ENCODE results near the gene POMC. TPM values are rescaled to one million over a fixed set of nuclear protein-coding genes. Genes with fewer than 3 reads are reported as not detected.
"Not testable (repeated sequence)": the region's sequence is repeated elsewhere in the genome, so short reads cannot be mapped to it uniquely, and the experiment has no call there.

The POMC gene
- total and polyA plus RNA-seq, 2 experiments from 2014 or later, result 4.4 to 6.0 TPM

GRCh38 chr2:25151718-25152117 is 16.7 kb downstream of the POMC start:
- Histone ChIP-seq H3K27ac (no peak overlapping the region), H4K20me1 (ENCODE audit: insufficient read depth, poor library complexity, severe bottlenecking) (no peaks in the 10 kb centered on the region), H3K36me3 (replicated peaks; ENCODE audit: insufficient read depth, low read depth) (no peaks in the 10 kb centered on the region), H2AFZ (no peak overlapping the region), H3K79me2 (no peaks in the 10 kb centered on the region), H3K9me3 (ENCODE audit: low read depth) (no peaks in the 10 kb centered on the region), H3K4me2 (no peak overlapping the region), H3K4me1 (ENCODE audit: insufficient read depth) (no peaks in the 10 kb centered on the region), H3K4me3 (no peak overlapping the region), H3K27me3 (no peaks in the 10 kb centered on the region), H3K9me2 (replicated peaks; ENCODE audit: insufficient read depth) (no peaks in the 10 kb centered on the region)
- WGBS (ENCODE audit: low lambda C conversion rate, missing lambda C conversion rate), result 91% methylated on average over 12 of the region's 12 CpGs
- no peak for DNase-seq (ENCODE audit: low spot score)
- TF ChIP-seq EZH2 (IDR thresholded peaks at IDR 0.05; ENCODE audit: borderline replicate concordance) (no peak), CTCF (IDR thresholded peaks at IDR 0.05; ENCODE audit: poor library complexity) (no peak), EZH2phosphoT487 (IDR thresholded peaks at IDR 0.05; ENCODE audit: low read depth, severe bottlenecking, unreplicated experiment) (no peak)

DNA sequence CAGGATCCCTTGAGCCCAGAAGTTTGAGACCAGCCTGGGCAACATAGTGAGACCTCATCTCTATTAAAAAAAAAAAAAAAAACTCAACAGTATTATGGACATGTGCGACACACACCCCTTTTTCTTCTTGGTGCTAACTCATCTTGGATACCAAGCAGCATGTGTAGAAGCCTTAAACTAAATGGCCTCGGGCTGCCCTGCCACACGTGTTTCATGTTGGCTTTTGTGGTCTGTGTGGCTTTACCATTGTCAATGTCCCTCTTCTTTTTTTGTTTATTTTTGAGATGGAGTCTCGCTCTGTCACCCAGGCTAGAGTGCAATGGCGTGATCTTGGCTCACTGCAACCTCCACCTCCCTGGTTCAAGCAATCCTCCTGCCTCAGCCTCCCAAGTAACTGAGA is 17.4 kb downstream of the POMC start:
- not testable (repeated sequence) for H3K36me3 ChIP-seq (replicated peaks; ENCODE audit: insufficient read depth, low read depth); H3K4me1 ChIP-seq (ENCODE audit: insufficient read depth); H3K9me2 ChIP-seq (replicated peaks; ENCODE audit: insufficient read depth); H3K4me2 ChIP-seq; H3K79me2 ChIP-seq; H3K9me3 ChIP-seq (ENCODE audit: low read depth); DNase-seq (ENCODE audit: low spot score); H3K27me3 ChIP-seq; H3K27ac ChIP-seq; H4K20me1 ChIP-seq (ENCODE audit: insufficient read depth, poor library complexity, severe bottlenecking); H3K4me3 ChIP-seq; H2AFZ ChIP-seq
- 93% methylated on average over 5 of the region's 5 CpGs for WGBS (ENCODE audit: low lambda C conversion rate, missing lambda C conversion rate)

GRCh38 chr2:25149646-25150045 is 18.7 kb downstream of the POMC start:
- H3K4me3 ChIP-seq, result no peak overlapping the region
- no peaks in the 10 kb centered on the region for H3K9me2 ChIP-seq (replicated peaks; ENCODE audit: insufficient read depth)
- no peak overlapping the region for H2AFZ ChIP-seq
- DNase-seq (ENCODE audit: low spot score), result no peak
- H3K4me2 ChIP-seq, result no peak overlapping the region
- no peaks in the 10 kb centered on the region for H3K79me2 ChIP-seq
- H3K27me3 ChIP-seq, result no peaks in the 10 kb centered on the region
- H3K36me3 ChIP-seq (replicated peaks; ENCODE audit: insufficient read depth, low read depth), result no peaks in the 10 kb centered on the region
- TF ChIP-seq CTCF (IDR thresholded peaks at IDR 0.05; ENCODE audit: poor library complexity), result no peak
- no peak for TF ChIP-seq EZH2 (IDR thresholded peaks at IDR 0.05; ENCODE audit: borderline replicate concordance)
- no peak for TF ChIP-seq EZH2phosphoT487 (IDR thresholded peaks at IDR 0.05; ENCODE audit: low read depth, severe bottlenecking, unreplicated experiment)
- no peaks in the 10 kb centered on the region for H3K9me3 ChIP-seq (ENCODE audit: low read depth)
- no peaks in the 10 kb centered on the region for H4K20me1 ChIP-seq (ENCODE audit: insufficient read depth, poor library complexity, severe bottlenecking)
- no peaks in the 10 kb centered on the region for H3K4me1 ChIP-seq (ENCODE audit: insufficient read depth)
- WGBS (ENCODE audit: low lambda C conversion rate, missing lambda C conversion rate), result 96% methylated on average over 6 of the region's 6 CpGs
- no peak overlapping the region for H3K27ac ChIP-seq

DNA sequence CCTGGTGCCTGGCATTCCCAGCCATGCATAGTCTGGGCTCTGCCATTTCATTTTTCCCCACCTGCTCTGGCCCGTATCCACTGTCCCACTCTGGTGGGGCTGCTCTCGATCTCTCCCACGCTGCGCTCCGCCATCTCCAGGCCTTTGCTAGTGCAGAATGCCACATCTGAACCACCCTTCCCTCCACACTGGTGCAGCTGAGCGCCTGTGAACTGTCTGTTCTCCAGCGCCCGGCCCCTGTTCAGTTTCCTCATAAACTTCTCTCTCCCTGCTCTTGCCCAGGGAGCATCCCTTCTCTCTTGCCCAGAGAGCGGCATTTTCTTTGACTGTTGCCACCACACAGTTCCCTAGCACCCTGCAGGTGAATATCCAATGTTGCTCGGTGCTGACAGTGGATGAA is 21.5 kb downstream of the POMC start:
- Histone ChIP-seq H3K4me3 (no peak overlapping the region), H3K36me3 (replicated peaks; ENCODE audit: insufficient read depth, low read depth) (no peaks in the 10 kb centered on the region), H3K9me2 (replicated peaks; ENCODE audit: insufficient read depth) (no peaks in the 10 kb centered on the region), H3K4me2 (no peak overlapping the region), H3K4me1 (ENCODE audit: insufficient read depth) (no peaks in the 10 kb centered on the region), H3K79me2 (no peaks in the 10 kb centered on the region), H2AFZ (no peak overlapping the region), H4K20me1 (ENCODE audit: insufficient read depth, poor library complexity, severe bottlenecking) (no peaks in the 10 kb centered on the region), H3K9me3 (ENCODE audit: low read depth) (no peaks in the 10 kb centered on the region), H3K27ac (no peak overlapping the region), H3K27me3 (no peaks in the 10 kb centered on the region)
- no peak for DNase-seq (ENCODE audit: low spot score)
- TF ChIP-seq EZH2 (IDR thresholded peaks at IDR 0.05; ENCODE audit: borderline replicate concordance), result no peak
- TF ChIP-seq CTCF (IDR thresholded peaks at IDR 0.05; ENCODE audit: poor library complexity), result no peak
- 95% methylated on average over 10 of the region's 10 CpGs for WGBS (ENCODE audit: low lambda C conversion rate, missing lambda C conversion rate)

Data from hepatocyte (in vitro differentiated cells).